ENCODE results near the gene IL1RAPL1.

DNA sequence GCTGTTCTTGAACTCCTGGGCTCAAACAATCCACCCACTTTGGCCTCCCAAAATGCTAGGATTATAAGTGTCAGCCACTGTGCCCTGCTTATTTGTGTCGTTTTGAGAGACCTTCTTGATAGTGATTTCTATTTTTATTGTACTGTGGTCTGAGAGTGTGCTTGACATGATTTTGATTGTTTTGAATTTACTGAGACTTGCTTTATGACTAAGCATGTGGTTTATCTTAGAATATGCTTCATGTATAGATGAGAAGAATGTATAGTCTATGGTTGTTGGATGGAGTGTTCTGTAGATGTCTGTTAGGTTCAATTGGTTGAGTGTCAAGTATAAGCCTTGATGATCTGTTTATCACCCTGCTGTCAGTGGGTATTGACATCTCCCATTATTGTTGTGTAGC lies 789.3 kb downstream of the IL1RAPL1 start:
- TF ChIP-seq POLR2AphosphoS5 (IDR thresholded peaks at IDR 0.05; ENCODE audit: low read depth, low read length) (no peak), FOXP2 (optimal IDR thresholded peaks at IDR 0.05; ENCODE audit: borderline replicate concordance, extremely low read depth, extremely low read length, insufficient read depth) (no peak)

Measured in PFSK-1 (cell line).